Measurements from ENCODE around the gene ZDHHC22. TPM values are rescaled to one million over a fixed set of nuclear protein-coding genes. Genes with fewer than 3 reads are reported as not detected.

The ZDHHC22 gene
- total and polyA plus RNA-seq, 8 donors, result 0.04 to 0.11 (median 0.09) TPM; not detected in 4

DNA sequence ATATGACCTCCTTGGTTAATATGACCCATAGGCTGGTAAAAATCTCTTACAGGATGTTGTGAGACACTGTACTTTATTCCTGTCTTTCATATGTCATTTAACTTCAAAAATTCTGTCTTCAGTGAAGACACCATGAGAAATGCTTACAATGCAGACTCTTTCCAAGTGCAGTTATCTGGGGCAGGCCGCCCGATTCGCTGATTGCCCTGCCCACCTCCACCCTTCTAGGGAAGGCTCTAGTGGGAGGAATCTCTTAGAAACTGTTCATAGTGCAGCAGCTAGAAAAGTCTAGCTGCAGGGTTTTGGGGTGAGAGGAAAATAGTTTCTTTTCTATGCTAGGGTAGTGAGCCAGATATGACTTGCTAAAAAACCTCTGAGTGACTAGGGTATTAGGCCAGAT lies 58.5 kb downstream of the ZDHHC22 start:
- Histone ChIP-seq H3K27ac (no peak overlapping the region), H3K4me3 (no peak overlapping the region), H3K4me1 (peaks cover 0 to under 1% of the 10 kb centered on the region in 2 donors), H3K36me3 (no peaks in the 10 kb centered on the region), H3K9me3 (peaks cover 0 to 4% of the 10 kb centered on the region in 2 donors), H3K27me3 (no peaks in the 10 kb centered on the region)
- TF ChIP-seq, protein P1, sequence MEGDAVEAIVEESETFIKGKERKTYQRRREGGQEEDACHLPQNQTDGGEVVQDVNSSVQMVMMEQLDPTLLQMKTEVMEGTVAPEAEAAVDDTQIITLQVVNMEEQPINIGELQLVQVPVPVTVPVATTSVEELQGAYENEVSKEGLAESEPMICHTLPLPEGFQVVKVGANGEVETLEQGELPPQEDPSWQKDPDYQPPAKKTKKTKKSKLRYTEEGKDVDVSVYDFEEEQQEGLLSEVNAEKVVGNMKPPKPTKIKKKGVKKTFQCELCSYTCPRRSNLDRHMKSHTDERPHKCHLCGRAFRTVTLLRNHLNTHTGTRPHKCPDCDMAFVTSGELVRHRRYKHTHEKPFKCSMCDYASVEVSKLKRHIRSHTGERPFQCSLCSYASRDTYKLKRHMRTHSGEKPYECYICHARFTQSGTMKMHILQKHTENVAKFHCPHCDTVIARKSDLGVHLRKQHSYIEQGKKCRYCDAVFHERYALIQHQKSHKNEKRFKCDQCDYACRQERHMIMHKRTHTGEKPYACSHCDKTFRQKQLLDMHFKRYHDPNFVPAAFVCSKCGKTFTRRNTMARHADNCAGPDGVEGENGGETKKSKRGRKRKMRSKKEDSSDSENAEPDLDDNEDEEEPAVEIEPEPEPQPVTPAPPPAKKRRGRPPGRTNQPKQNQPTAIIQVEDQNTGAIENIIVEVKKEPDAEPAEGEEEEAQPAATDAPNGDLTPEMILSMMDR (IDR thresholded peaks at IDR 0.05), result no peak
- DNase-seq (no peak), ATAC-seq (no peak)
- intact Hi-C loops (cut with DNase I), result no loop called here

- Histone ChIP-seq H3K4me1 (peaks cover 0 to 7% of the 10 kb centered on the region in 2 donors), H3K4me3 (no peak overlapping the region), H3K27me3 (no peaks in the 10 kb centered on the region), H3K27ac (no peak overlapping the region), H3K36me3 (no peaks in the 10 kb centered on the region), H3K9me3 (peaks cover 0 to 4% of the 10 kb centered on the region in 2 donors)
- ATAC-seq, result no peak
- intact Hi-C loops (cut with DNase I), result no loop called here
- TF ChIP-seq, protein P1 (IDR thresholded peaks at IDR 0.05), result no peak
- no peak for DNase-seq
These were observed 59.2 kb downstream of the ZDHHC22 start for GRCh38 chr14:77082356-77082755.

Other genes with a start within 250 kb of the ZDHHC22 start
- gene IRF2BPL, start 113.1 kb downstream of the ZDHHC22 start, total RNA-seq, result 10 to 100 TPM; 45.9 to 46.3 TPM
- gene IRF2BPL, start 113.1 kb downstream of the ZDHHC22 start, polyA plus RNA-seq (ENCODE audit: insufficient read length in 6 of 6), result 10 to 100 TPM; 22.8 to 50.0 (median 41.8) TPM
- 10 to 100 TPM; 18.6 to 19.8 TPM for gene CIPC, start 43.5 kb downstream of the ZDHHC22 start, total RNA-seq
- gene CIPC, start 43.5 kb downstream of the ZDHHC22 start, polyA plus RNA-seq (ENCODE audit: insufficient read length in 6 of 6), result 10 to 100 TPM; 19.5 to 24.3 (median 22.2) TPM
- under 1 TPM in 1 of 2 donors, not detected in 1; 0.47 TPM for gene TMEM63C, start 40.0 kb upstream of the ZDHHC22 start, total RNA-seq
- 1 to 10 TPM in 3 of 6 donors, under 1 TPM in 3; 0.20 to 2.0 (median 1.1) TPM for gene TMEM63C, start 40.0 kb upstream of the ZDHHC22 start, polyA plus RNA-seq (ENCODE audit: insufficient read length in 6 of 6)
- gene NGB, start 129.4 kb upstream of the ZDHHC22 start, total RNA-seq, result not detected
- not detected for gene NGB, start 129.4 kb upstream of the ZDHHC22 start, polyA plus RNA-seq (ENCODE audit: insufficient read length in 6 of 6)
- 10 to 100 TPM; 29.3 to 32.8 TPM for gene POMT2, start 179.1 kb upstream of the ZDHHC22 start, total RNA-seq
- 10 to 100 TPM; 25.5 to 34.3 (median 31.7) TPM for gene POMT2, start 179.1 kb upstream of the ZDHHC22 start, polyA plus RNA-seq (ENCODE audit: insufficient read length in 6 of 6)
- gene GSTZ1, start 179.2 kb upstream of the ZDHHC22 start, total RNA-seq, result 10 to 100 TPM; 11.6 to 13.6 TPM
- gene GSTZ1, start 179.2 kb upstream of the ZDHHC22 start, polyA plus RNA-seq (ENCODE audit: insufficient read length in 6 of 6), result 10 to 100 TPM; 14.9 to 26.7 (median 20.5) TPM
- 10 to 100 TPM; 12.7 to 15.9 TPM for gene TMED8, start 235.3 kb upstream of the ZDHHC22 start, total RNA-seq
- 10 to 100 TPM; 15.1 to 19.8 (median 17.3) TPM for gene TMED8, start 235.3 kb upstream of the ZDHHC22 start, polyA plus RNA-seq (ENCODE audit: insufficient read length in 6 of 6)
- gene SAMD15, start 235.6 kb upstream of the ZDHHC22 start, total RNA-seq, result 1 to 10 TPM; 1.7 to 2.2 TPM
- 1 to 10 TPM; 3.6 to 5.7 (median 4.5) TPM for gene SAMD15, start 235.6 kb upstream of the ZDHHC22 start, polyA plus RNA-seq (ENCODE audit: insufficient read length in 6 of 6)

All from left lung (tissue), 10 donors.